HG02623 (cell line): ENCODE data around the gene APOBEC3A.
A peak's percentile ranks its signal among the peaks of the same experiment; 100 is the strongest.
"Not testable (repeated sequence)": the region's sequence is repeated elsewhere in the genome, so short reads cannot be mapped to it uniquely, and the experiment has no call there.

Experiments
- ATAC-seq: cut with Tn5 transposase; IDR thresholded peaks from one replicate; pipeline ENCODE4 v1.9.1; 2021; ENCODE audit warnings: moderate library complexity; ENCODE audit not compliant: unreplicated experiment

APOBEC3A gene

GRCh38 chr22:38942702-38943101 is 14.7 kb upstream of the APOBEC3A start:
- ATAC-seq, result no peak

GRCh38 chr22:38943201-38943600 is 14.2 kb upstream of the APOBEC3A start:
- ATAC-seq, result no peak

GRCh38 chr22:38943882-38944281 is 13.5 kb upstream of the APOBEC3A start:
- ATAC-seq, result no peak

- no peak for ATAC-seq
Measured at GRCh38 chr22:38944653-38945052, 12.8 kb upstream of the APOBEC3A start.

- not testable (repeated sequence) for ATAC-seq
Measured at GRCh38 chr22:38945706-38946338, 11.6 kb upstream of the APOBEC3A start.

GRCh38 chr22:38946771-38947170 is 10.6 kb upstream of the APOBEC3A start:
- no peak for ATAC-seq

GRCh38 chr22:38947321-38948140 is 9.9 kb upstream of the APOBEC3A start:
- no peak for ATAC-seq

- ATAC-seq, result no peak
Measured at GRCh38 chr22:38948181-38948940, 9.0 kb upstream of the APOBEC3A start.

GRCh38 chr22:38949889-38950405 is 7.5 kb upstream of the APOBEC3A start:
- no peak for ATAC-seq

- no peak for ATAC-seq
Measured at GRCh38 chr22:38950527-38951295, 6.7 kb upstream of the APOBEC3A start.

- no peak for ATAC-seq
Measured at GRCh38 chr22:38951734-38952133, 5.7 kb upstream of the APOBEC3A start.

GRCh38 chr22:38952281-38952993 is 5.0 kb upstream of the APOBEC3A start:
- ATAC-seq, result no peak

GRCh38 chr22:38953091-38953490 is 4.3 kb upstream of the APOBEC3A start:
- ATAC-seq, result no peak

GRCh38 chr22:38953577-38954413 is 3.6 kb upstream of the APOBEC3A start:
- ATAC-seq, result peak; percentile 76

GRCh38 chr22:38954414-38955043 is 2.9 kb upstream of the APOBEC3A start:
- ATAC-seq, result no peak

- ATAC-seq, result no peak
Measured at GRCh38 chr22:38955250-38955905, 2.0 kb upstream of the APOBEC3A start.

- no peak for ATAC-seq
Measured at GRCh38 chr22:38955926-38956325, 1.5 kb upstream of the APOBEC3A start.

- no peak for ATAC-seq
Measured at GRCh38 chr22:38956551-38956950, 858 bp upstream of the APOBEC3A start.
